Neuronal stem cell (in vitro differentiated cells): ENCODE data around the gene SSBP3.
A peak's percentile ranks its signal among the peaks of the same experiment; 100 is the strongest.

Experiments used
- DNase-seq: peaks from one replicate; pipeline ENCODE4 v3.0.0-alpha.2; 2013; ENCODE audit warnings: low spot score
- H2AFZ ChIP-seq: one replicate; pipeline ENCODE4 v1.6.1; 2013; ENCODE audit warnings: mild to moderate bottlenecking, low read length, inconsistent platforms
- H2AK5ac ChIP-seq: 2 replicates; pipeline ENCODE4 v1.6.1; 2013; ENCODE audit warnings: low read depth, mild to moderate bottlenecking, inconsistent platforms, low read length, moderate library complexity, mixed read lengths
- H2BK120ac ChIP-seq: 2 replicates; pipeline ENCODE4 v1.6.1; 2013; ENCODE audit warnings: low read depth, mild to moderate bottlenecking, inconsistent platforms, low read length, moderate library complexity, mixed read lengths
- H2BK12ac ChIP-seq: one replicate; pipeline ENCODE4 v1.6.1; 2013; ENCODE audit warnings: low read length, inconsistent platforms
- H2BK15ac ChIP-seq: 2 replicates; pipeline ENCODE4 v1.6.1; 2013; ENCODE audit warnings: mild to moderate bottlenecking, low read length, inconsistent platforms, mixed read lengths
- H2BK5ac ChIP-seq: one replicate; pipeline ENCODE4 v1.6.1; 2013; ENCODE audit warnings: inconsistent platforms, mild to moderate bottlenecking, low read length, moderate library complexity
- H3K14ac ChIP-seq: one replicate; pipeline ENCODE4 v1.6.1; 2013; ENCODE audit warnings: low read length, inconsistent platforms
- H3K18ac ChIP-seq: 2 replicates; pipeline ENCODE4 v1.6.1; 2013; ENCODE audit warnings: low read length, inconsistent platforms
- H3K23ac ChIP-seq: 2 replicates; pipeline ENCODE4 v1.6.1; 2013; ENCODE audit warnings: low read depth, mild to moderate bottlenecking, mixed read lengths, low read length, inconsistent platforms; ENCODE audit not compliant: poor library complexity
- H3K27ac ChIP-seq: replicated peaks from 3 replicates; pipeline ENCODE4 v1.5.1; 2013; ENCODE audit warnings: low read length, inconsistent platforms
- H3K27me3 ChIP-seq, 3 experiments: 2 replicates each; pipeline ENCODE4 v1.6.1; 2013; ENCODE audit warnings: low read length in 3 of 3, mild to moderate bottlenecking in 2 of 3, inconsistent platforms in 1 of 3, low read depth in 1 of 3, mixed read lengths in 1 of 3, moderate library complexity in 1 of 3; ENCODE audit not compliant: control insufficient read depth in 3 of 3, insufficient read depth in 3 of 3
- H3K36me3 ChIP-seq, 2 donors: replicated peaks in 1 of 2; 2 replicates each; pipeline ENCODE4 v1.6.1; 2013; ENCODE audit warnings: low read length in 2 of 2; ENCODE audit not compliant: control insufficient read depth in 2 of 2, insufficient read depth in 2 of 2
- H3K4ac ChIP-seq: 2 replicates; pipeline ENCODE4 v1.6.1; 2013; ENCODE audit warnings: inconsistent platforms, mild to moderate bottlenecking, low read length, moderate library complexity
- H3K4me1 ChIP-seq, 2 donors: 1 replicate in 1 of 2; 2 replicates in 1 of 2; pipeline ENCODE4 v1.6.1; 2013; ENCODE audit warnings: low read length in 2 of 2, low read depth in 1 of 2; ENCODE audit not compliant: control insufficient read depth in 2 of 2, insufficient read depth in 1 of 2
- H3K4me2 ChIP-seq: one replicate; pipeline ENCODE4 v1.6.1; 2013; ENCODE audit warnings: mild to moderate bottlenecking, low read length, inconsistent platforms; ENCODE audit not compliant: insufficient read depth, poor library complexity, severe bottlenecking
- H3K4me3 ChIP-seq, 2 donors: 2 replicates each; pipeline ENCODE4 v1.5.1; 2013; ENCODE audit warnings: low read length in 2 of 2, mild to moderate bottlenecking in 2 of 2, inconsistent platforms in 1 of 2, moderate library complexity in 1 of 2
- H3K79me1 ChIP-seq: one replicate; pipeline ENCODE4 v1.6.1; 2013; ENCODE audit warnings: low read depth, mild to moderate bottlenecking, inconsistent platforms, low read length, moderate library complexity
- H3K9ac ChIP-seq: one replicate; pipeline ENCODE4 v1.6.1; 2013; ENCODE audit warnings: mild to moderate bottlenecking, low read depth, low read length, inconsistent platforms; ENCODE audit not compliant: poor library complexity
- H3K9me3 ChIP-seq, 2 donors: replicated peaks in 1 of 2; 2 replicates each; pipeline versions ENCODE3 to v1.6.1; 2013; ENCODE audit warnings: low read length in 2 of 2, mild to moderate bottlenecking in 2 of 2, inconsistent platforms in 1 of 2, low read depth in 1 of 2, mixed read lengths in 1 of 2, moderate library complexity in 1 of 2; ENCODE audit not compliant: control insufficient read depth in 2 of 2, insufficient read depth in 1 of 2
- H4K8ac ChIP-seq: one replicate; pipeline ENCODE4 v1.6.1; 2013; ENCODE audit warnings: low read depth, mild to moderate bottlenecking, inconsistent platforms, low read length, moderate library complexity
- H4K91ac ChIP-seq: one replicate; pipeline ENCODE4 v1.6.1; 2013; ENCODE audit warnings: low read length, low read depth, mild to moderate bottlenecking, inconsistent platforms; ENCODE audit not compliant: poor library complexity
- WGBS, 2 donors: extraction: QIAGEN DNeasy Blood & Tissue Kit; methylation state at CpG; one replicate each; pipeline ENCODE4 v1.1.7; 2013; ENCODE audit warnings: missing lambda C conversion rate in 2 of 2, mixed read lengths in 1 of 2; ENCODE audit not compliant: insufficient read length in 2 of 2, insufficient replicate concordance in 1 of 2; ENCODE audit errors: extremely low coverage in 2 of 2; 5-methylcytosine and 5-hydroxymethylcytosine counted together

The SSBP3 gene

GRCh38 chr1:54370287-54370989 is 35.8 kb downstream of the SSBP3 start:
- WGBS, 2 donors, result no CpG with 5 or more reads among the region's 14 CpGs

DNA sequence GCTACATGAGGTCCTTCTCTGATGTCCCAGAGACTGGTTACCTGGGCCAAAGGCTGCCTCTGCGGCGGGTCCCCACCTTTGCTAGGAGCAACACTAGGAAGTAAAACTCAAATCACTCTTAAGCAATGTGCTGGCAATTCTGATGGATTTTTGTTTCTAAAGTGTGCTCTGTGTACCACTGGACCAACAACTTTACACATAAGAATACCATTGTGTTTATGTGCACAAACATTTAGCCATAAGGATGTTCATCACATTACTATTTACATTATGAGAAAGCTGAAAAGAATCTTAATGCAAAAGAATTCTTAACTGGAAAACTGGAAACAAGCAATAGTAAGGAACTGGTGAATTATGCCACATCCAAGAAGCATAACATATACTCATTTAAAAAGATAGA is 38.6 kb downstream of the SSBP3 start:
- no CpG with 5 or more reads among the region's 2 CpGs for WGBS, 2 donors
- Histone ChIP-seq H3K36me3 (peaks cover 7 to 93% of the 10 kb centered on the region in 2 donors), H3K14ac (no peak overlapping the region), H2BK12ac (no peak overlapping the region), H4K8ac (no peak overlapping the region), H2BK5ac (no peak overlapping the region), H3K79me1 (peaks cover 13% of the 10 kb centered on the region), H2AFZ (no peak overlapping the region), H3K23ac (no peak overlapping the region), H2BK15ac (no peak overlapping the region), H3K4me1 (peaks cover 6 to 7% of the 10 kb centered on the region in 2 donors), H2AK5ac (no peak overlapping the region), H3K9ac (no peak overlapping the region), H3K9me3 (no peaks in the 10 kb centered on the region), H3K27me3 (no peaks in the 10 kb centered on the region), H3K27ac (no peak overlapping the region), H3K18ac (no peak overlapping the region), H3K4me2 (no peak overlapping the region), H3K4ac (no peak overlapping the region), H3K4me3 (no peak overlapping the region), H4K91ac (no peak overlapping the region), H2BK120ac (no peak overlapping the region)
- DNase-seq, result no peak

More at GRCh38 chr1:54370287-54370989, 35.8 kb downstream of the SSBP3 start:
- Histone ChIP-seq H3K14ac (no peak overlapping the region), H3K9me3 (no peaks in the 10 kb centered on the region), H2BK12ac (no peak overlapping the region), H3K79me1 (peaks cover 19% of the 10 kb centered on the region), H3K23ac (no peak overlapping the region), H2AFZ (no peak overlapping the region), H2BK120ac (no peak overlapping the region), H3K4ac (no peak overlapping the region), H2BK5ac (no peak overlapping the region), H3K36me3 (peaks cover 5 to 98% of the 10 kb centered on the region in 2 donors), H4K91ac (no peak overlapping the region), H4K8ac (no peak overlapping the region), H3K18ac (no peak overlapping the region), H3K9ac (no peak overlapping the region), H3K27ac (no peak overlapping the region), H2AK5ac (no peak overlapping the region), H3K27me3 (no peaks in the 10 kb centered on the region), H3K4me3 (no peak overlapping the region), H3K4me2 (no peak overlapping the region), H3K4me1 (peaks cover under 1 to 19% of the 10 kb centered on the region in 2 donors), H2BK15ac (no peak overlapping the region)
- DNase-seq, result no peak

DNA sequence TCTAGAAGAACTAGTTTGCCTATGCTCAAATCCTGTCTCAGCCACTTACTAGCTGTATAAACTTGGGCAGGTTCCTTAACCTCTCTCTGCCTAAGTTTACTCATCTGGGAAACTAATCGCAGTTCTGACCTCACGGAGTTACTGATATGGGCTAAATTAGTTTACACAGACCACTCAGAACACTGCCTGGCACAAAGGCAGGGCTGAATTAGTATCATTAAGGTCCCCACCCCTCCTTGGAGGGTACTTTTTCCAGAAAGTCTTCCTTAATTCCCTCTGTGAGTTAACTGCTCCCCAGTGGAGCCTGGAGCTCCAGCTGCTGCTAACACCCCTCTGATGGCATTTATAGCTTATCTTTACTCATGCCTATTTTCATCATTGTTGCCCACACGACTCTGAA is 40.3 kb downstream of the SSBP3 start:
- Histone ChIP-seq H3K18ac (no peak overlapping the region), H3K4me2 (no peak overlapping the region), H2BK120ac (no peak overlapping the region), H2AFZ (no peak overlapping the region), H3K14ac (no peak overlapping the region), H2BK15ac (no peak overlapping the region), H3K4ac (no peak overlapping the region), H3K27me3 (no peaks in the 10 kb centered on the region), H3K23ac (no peak overlapping the region), H3K9ac (no peak overlapping the region), H3K4me3 (no peak overlapping the region), H2AK5ac (no peak overlapping the region), H3K9me3 (no peaks in the 10 kb centered on the region), H4K91ac (no peak overlapping the region), H3K27ac (no peak overlapping the region), H2BK5ac (no peak overlapping the region), H4K8ac (no peak overlapping the region), H2BK12ac (no peak overlapping the region), H3K36me3 (peaks cover 7 to 85% of the 10 kb centered on the region in 2 donors), H3K79me1 (peaks cover 5% of the 10 kb centered on the region), H3K4me1 (peaks cover 6% of the 10 kb centered on the region in 2 donors)
- DNase-seq, result no peak
- WGBS, 2 donors, result no CpG with 5 or more reads among the region's 3 CpGs

GRCh38 chr1:54365398-54365797 is 40.8 kb downstream of the SSBP3 start:
- Histone ChIP-seq H2BK12ac (no peak overlapping the region), H3K27ac (no peak overlapping the region), H3K4me1 (peaks cover 6% of the 10 kb centered on the region in 2 donors), H3K9me3 (no peaks in the 10 kb centered on the region), H4K91ac (no peak overlapping the region), H3K4me3 (peak overlapping the region in 1 of 2 donors; percentile 48), H3K23ac (no peak overlapping the region), H2AFZ (no peak overlapping the region), H2BK5ac (no peak overlapping the region), H2BK120ac (no peak overlapping the region), H3K18ac (no peak overlapping the region), H3K9ac (no peak overlapping the region), H3K14ac (no peak overlapping the region), H2BK15ac (no peak overlapping the region), H3K27me3 (no peaks in the 10 kb centered on the region), H3K36me3 (peaks cover 7 to 84% of the 10 kb centered on the region in 2 donors), H3K79me1 (peaks cover 3% of the 10 kb centered on the region), H2AK5ac (no peak overlapping the region), H4K8ac (no peak overlapping the region), H3K4ac (no peak overlapping the region), H3K4me2 (no peak overlapping the region)
- WGBS, 2 donors, result no CpG with 5 or more reads among the region's 7 CpGs
- DNase-seq, result no peak
